Skeletal muscle cell (primary cell): ENCODE data around the gene SETD1B.
"Not testable (repeated sequence)": the region's sequence is repeated elsewhere in the genome, so short reads cannot be mapped to it uniquely, and the experiment has no call there.

Experiments used
- DNase-seq: peaks from one replicate; pipeline ENCODE4 v3.0.0-alpha.2; 2010; ENCODE audit warnings: low read depth
- H3K4me3 ChIP-seq: 2 replicates; pipeline ENCODE4 v1.5.1; 2011; ENCODE audit warnings: low read depth, mild to moderate bottlenecking, control low read depth, low read length, moderate library complexity

Gene SETD1B

GRCh38 chr12:121839106-121839992 lies 35.5 kb downstream of the SETD1B start:
- DNase-seq = peak; percentile 90
- peak overlapping the region; percentile 60 for H3K4me3 ChIP-seq

DNA sequence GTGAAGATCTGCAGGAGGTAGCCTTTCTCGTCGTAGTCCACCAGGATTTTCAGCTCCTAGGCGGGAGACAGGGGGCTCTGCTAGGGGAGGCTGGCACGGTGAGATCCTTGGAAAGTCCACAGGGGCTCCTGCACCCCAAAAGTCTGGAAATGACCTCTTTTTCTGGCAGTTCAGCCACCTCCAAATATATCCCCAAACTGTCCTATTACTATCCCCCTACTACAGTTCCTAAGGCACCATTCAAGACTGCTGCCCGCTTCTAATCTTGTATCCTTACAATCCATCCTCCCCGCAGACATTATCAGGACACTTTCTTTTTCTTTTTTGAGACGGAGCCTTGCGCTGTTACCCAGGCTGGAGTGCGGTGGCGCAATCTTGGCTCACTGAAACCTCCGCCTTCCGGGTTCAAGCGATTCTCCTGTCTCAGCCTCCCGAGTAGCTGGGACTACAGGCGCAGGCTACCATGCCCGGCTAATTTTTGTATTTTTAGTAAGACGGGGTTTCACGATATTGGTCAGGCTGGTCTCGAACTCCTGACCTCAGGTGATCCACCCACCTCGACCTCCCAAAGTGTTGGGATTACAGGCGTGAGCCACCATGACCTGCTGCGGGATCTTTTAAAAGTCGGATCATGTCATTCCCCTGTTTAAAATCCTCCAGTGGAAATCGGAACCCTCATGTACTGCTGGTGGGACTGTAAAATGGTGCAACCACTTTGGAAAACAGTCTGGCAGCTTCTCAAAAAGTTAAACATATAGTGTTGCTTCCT lies 36.4 kb downstream of the SETD1B start:
- H3K4me3 ChIP-seq = peak overlapping the region; percentile 60
- no peak for DNase-seq

GRCh38 chr12:121843236-121843982 lies 39.6 kb downstream of the SETD1B start:
- H3K4me3 ChIP-seq = no peak overlapping the region
- no peak for DNase-seq

- no peak for DNase-seq
- H3K4me3 ChIP-seq = no peak overlapping the region
Measured at GRCh38 chr12:121845701-121846100, 41.9 kb downstream of the SETD1B start.

- H3K4me3 ChIP-seq = no peak overlapping the region
- DNase-seq = no peak
Measured at GRCh38 chr12:121849211-121849610, 45.4 kb downstream of the SETD1B start.

DNA sequence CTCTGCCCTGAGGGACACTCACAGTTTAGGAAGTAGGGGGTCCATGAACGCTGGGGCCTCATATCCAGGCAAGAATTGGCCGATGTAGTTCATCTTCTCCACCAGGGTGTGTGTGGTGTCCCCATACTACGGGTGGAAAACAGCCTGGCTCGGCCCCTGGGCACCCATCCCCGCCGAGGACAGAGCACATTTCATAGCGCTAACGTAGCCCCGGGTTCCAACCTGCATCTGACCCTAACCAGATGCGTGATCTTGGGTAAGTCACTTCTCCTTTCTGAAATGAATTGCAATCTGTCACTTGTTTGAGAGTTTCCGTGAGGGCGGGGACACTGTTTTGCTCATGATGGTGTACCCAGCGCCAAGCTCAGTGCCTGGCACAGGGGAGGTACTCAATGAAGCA lies 45.9 kb downstream of the SETD1B start:
- DNase-seq = no peak
- no peak overlapping the region for H3K4me3 ChIP-seq

- not testable (repeated sequence) for DNase-seq, H3K4me3 ChIP-seq
Measured at GRCh38 chr12:121852392-121852791, 48.6 kb downstream of the SETD1B start.

DNA sequence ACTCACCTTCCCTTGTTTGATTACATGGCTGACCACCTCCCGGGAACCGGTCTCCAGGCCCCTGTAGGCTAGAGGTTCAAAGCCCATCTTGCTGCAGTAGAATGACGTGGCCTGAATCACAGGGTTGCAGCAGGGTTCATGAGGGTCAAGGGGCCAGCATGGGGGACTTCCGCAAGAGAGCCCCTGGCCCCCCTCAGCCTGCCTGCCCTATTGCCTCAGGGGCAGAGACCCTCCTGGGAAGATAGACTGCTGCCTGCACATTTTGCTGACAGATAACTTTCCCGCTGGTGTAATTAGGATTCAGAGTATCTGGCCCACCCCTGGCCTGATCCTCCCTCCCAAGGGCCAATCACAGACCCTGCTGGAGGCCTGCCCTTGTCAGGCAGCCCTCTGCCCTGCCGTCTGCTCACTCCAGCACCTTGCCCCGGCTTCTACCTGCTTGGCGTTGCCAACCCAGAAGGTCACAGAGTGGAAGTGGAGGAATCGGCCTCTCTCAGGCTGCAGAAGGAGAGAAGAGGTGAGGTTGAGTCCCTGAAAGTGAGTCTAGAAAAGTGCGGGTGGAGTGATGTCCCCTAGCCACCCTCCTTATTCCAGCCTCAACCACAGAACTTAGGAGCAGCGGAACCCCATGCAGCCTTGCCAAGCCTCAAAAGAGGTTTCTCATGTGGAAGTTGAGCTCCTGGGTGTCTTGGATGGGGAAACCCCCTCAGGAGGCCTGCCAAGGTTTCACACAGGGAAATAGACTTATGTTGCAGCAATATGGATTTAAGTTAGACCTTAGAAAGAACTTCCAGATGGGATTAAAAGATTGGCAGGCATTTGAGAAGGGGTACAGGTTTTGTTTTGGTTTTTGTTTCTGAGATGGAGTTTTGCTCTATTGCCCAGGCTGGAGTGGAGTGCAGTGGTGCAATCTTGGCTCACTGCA lies 53.8 kb downstream of the SETD1B start:
- no peak overlapping the region for H3K4me3 ChIP-seq
- no peak for DNase-seq

GRCh38 chr12:121858318-121858661 lies 54.5 kb downstream of the SETD1B start:
- DNase-seq = no peak
- H3K4me3 ChIP-seq = no peak overlapping the region

DNA sequence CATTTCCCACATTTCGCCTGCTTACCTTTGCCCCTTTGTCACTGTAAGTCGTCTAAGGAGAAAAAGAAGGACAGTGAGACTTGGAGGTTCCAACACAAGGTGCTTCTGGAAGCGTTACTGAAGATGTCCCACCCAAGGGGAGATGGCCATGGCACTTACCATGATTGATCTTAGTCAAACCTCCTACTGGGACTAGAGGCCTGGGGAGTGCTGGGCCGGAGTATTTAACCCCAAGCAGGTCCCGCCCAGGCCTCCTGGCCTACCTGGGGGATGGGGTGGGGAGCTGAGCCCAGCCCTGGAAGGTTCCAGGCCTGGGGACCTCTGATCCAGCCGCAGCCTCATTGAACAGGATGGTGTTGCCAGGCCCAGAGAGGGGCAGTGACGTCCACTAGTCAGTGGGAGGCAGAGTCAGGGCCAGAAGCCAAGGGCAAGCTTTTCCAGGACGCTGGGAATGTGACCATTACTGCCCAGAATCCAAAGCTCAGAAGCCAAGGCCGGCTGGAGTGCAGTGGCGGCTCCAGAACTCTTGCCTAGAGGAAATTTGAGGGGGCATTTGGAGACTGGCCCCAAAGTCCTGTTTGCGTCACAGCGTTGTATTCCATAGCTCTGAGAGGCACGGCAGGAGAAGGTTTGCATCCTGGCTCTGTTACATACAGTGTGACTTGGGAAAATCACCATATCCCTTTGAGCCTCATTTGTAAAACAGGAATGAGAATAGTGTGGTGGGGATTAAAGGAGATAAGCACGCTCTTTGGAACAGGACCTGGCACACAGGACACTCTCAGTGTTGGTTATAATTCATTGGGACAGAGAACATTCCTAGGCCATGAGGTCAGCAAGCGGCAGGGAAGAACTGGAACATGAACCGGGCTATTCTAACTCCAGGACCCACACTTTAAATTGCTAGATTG lies 55.1 kb downstream of the SETD1B start, which contains the start of gene HPD:
Gene HPD, minus strand, starts transcription at position 198 of the 911 bp plus-strand sequence. Its CDS starts 36 bp downstream, at position 162.
- DNase-seq = peak; percentile 48
- no peak within 1 kb of the TSS for H3K4me3 ChIP-seq

DNA sequence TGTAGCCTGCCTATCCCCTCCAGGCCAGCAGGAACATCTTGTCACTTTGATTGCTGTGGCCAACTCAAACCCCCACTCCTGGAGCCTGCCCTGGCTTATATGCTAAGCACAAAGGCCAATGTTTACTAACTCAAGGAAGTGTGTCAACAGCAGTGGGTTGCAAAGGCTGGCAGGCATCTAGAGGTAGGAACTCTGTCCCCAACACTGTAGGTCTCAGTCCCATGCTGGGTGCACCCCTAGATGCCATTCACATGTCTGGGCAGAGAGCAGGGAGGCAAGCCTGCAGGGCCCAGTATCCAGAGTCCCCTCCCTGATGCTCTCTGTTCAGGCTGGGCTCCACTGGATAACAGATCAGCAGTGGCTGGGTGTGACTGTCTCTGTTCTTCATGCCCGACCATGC lies 56.4 kb downstream of the SETD1B start:
- DNase-seq = no peak

GRCh38 chr12:121860699-121861098 lies 56.9 kb downstream of the SETD1B start:
- not testable (repeated sequence) for DNase-seq

More for the DNA sequence above, 56.4 kb downstream of the SETD1B start:
- H3K4me3 ChIP-seq = no peak overlapping the region

GRCh38 chr12:121861636-121862254 lies 57.9 kb downstream of the SETD1B start:
- peak overlapping the region; percentile 35 for H3K4me3 ChIP-seq
- no peak for DNase-seq

More at GRCh38 chr12:121860699-121861098, 56.9 kb downstream of the SETD1B start:
- H3K4me3 ChIP-seq = not testable (repeated sequence)

GRCh38 chr12:121866331-121866730 lies 62.5 kb downstream of the SETD1B start:
- no peak overlapping the region for H3K4me3 ChIP-seq
- DNase-seq = no peak

- H3K4me3 ChIP-seq, DNase-seq: not testable (repeated sequence)
Measured at GRCh38 chr12:121869229-121869628, 65.4 kb downstream of the SETD1B start.

DNA sequence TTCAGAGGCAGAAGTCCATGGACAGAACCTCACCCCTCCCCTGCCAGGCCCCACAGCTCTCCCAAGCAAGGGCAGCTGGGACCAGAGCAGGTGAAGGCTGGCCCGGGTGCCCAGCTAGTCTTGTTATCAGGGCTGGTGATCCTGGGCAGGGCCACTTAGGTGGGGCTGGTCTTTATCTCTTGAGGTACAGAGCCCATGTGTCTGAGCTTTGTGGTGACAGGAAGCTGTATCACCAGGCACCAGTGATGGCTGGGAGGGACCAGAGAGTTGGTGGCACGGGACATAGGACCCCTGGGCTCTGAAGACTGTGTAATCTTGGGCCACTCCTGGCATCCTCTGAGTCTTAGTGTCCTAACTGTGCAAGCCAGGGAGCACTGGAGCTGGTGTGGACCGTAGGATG lies 67.7 kb downstream of the SETD1B start:
- H3K4me3 ChIP-seq = no peak overlapping the region
- no peak for DNase-seq

- DNase-seq = peak; percentile 88
Measured at GRCh38 chr12:121872546-121873215, 68.9 kb downstream of the SETD1B start.

More at GRCh38 chr12:121872546-121873215, 68.9 kb downstream of the SETD1B start:
- peak overlapping the region; percentile 9 for H3K4me3 ChIP-seq
